NCI-H82 (cell line): ENCODE results near the gene WBP2NL.
A peak's percentile ranks its signal among the peaks of the same experiment; 100 is the strongest.

Experiments used
- DNase-seq: peaks from one replicate; lab custom pipeline; 2025; lab: John Stamatoyannopoulos, UW

The WBP2NL gene

DNA sequence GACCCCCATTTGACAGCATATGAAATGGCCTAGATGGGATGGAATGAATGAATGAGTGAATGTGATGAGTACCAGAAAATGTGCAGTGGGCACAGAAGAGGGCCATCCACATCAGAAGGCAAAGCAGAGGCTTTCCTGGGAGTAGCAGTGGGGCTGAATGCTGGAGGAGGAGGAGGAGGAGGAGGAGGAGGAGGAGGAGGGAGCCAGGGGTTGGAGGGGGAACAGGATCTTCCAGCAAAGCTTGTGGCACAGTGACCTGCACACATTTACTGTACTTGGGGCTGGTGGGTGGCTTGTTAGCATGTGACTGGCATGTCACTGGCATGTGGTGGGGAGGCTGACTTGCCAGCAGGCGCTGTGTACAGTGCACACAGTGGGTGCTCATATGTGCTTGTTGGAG lies 19.9 kb upstream of the WBP2NL start:
- DNase-seq: no peak

GRCh38 chr22:41979423-41980250 lies 19.0 kb upstream of the WBP2NL start:
- DNase-seq: no peak

GRCh38 chr22:41982865-41983264 lies 15.7 kb upstream of the WBP2NL start:
- DNase-seq: no peak

DNA sequence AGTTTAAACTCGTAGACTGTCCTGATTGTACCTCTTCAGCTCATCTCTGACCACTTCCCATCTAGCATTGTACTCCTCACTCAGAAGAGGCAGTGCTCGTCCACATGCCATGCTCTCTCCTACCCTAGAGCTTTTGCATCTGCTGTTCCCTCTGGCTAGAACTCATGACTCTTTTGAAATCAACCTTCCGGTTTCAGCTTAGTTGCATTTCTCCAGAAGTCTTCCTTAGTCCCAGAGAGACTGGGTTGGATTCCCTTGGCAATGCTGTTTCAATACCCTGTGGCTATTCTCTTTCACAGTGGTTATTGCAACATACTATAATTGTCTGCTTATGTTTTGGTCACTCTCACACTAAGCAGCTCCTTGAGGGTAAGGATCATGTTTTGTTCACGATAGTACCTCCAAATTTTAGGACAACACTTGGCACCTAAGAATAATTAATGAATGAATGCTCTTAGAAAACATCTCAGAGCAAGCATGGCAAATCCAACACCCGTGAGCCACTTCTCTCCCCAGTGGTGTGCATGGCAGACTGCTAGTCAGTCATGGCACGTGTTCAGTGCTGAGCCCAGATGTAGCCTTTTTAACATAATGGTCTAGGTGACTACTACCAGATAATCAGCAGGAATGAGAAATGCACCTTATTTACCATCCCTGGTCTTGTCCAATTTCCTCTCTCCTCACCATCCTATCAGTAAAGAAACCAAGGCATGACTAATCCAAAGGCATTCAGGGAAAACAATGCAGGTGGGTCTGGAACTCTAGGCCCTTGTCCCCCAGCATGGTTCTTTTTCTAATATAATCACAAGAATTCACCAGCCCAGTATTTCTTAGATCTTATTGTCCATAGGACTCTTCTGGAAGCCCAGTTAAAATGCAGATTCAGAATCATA lies 14.8 kb upstream of the WBP2NL start:
- no peak for DNase-seq

GRCh38 chr22:41987276-41987675 lies 11.3 kb upstream of the WBP2NL start:
- DNase-seq: no peak

- DNase-seq: no peak
These were observed 9.3 kb upstream of the WBP2NL start for GRCh38 chr22:41989246-41989645.

DNA sequence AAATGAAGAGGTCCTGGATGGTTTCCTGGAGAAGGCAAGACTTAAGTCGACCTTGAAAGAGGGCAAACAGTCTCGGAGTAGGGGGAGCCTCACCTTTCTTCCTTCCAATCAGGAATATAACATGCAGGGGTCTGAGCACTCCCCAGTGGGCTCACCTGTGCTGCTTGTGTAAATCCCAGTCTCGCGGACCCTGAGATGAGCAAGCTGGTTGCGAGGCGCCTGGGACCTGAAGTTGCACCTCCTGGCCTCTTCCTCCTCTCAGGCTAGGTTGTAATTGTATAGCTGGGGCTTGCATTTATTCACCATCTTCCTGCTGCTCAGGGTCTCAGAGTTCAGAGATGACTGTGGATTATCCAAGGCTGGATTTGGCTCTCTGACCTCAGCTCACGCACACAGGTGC lies 7.5 kb upstream of the WBP2NL start:
- DNase-seq: no peak

- DNase-seq: no peak
These were observed 6.1 kb upstream of the WBP2NL start for GRCh38 chr22:41992496-41992895.

DNA sequence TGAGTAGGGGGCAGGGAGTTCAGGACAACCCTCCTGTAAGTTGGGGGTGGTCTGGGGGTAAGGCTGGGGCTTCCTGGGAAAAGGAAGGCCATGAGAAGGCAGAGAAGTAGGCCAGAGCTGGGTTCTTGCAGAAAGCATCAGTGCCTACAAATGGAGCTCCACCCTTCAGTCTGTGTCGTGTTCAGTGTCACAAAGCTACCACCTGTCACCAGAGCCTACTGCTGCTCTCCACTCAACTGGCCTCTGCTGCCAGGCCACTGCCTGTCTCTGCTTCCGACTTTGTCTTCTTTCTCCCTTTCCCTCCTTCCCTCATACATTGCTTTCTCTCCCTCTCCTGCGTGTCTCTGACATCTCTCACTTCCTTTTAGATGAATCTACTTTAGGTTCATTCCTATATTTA lies 3.4 kb upstream of the WBP2NL start:
- DNase-seq: peak; percentile 4

- DNase-seq: no peak
These were observed 1.8 kb upstream of the WBP2NL start for GRCh38 chr22:41996826-41997225.

GRCh38 chr22:42000466-42000865 lies 1.9 kb downstream of the WBP2NL start:
- DNase-seq: no peak

DNA sequence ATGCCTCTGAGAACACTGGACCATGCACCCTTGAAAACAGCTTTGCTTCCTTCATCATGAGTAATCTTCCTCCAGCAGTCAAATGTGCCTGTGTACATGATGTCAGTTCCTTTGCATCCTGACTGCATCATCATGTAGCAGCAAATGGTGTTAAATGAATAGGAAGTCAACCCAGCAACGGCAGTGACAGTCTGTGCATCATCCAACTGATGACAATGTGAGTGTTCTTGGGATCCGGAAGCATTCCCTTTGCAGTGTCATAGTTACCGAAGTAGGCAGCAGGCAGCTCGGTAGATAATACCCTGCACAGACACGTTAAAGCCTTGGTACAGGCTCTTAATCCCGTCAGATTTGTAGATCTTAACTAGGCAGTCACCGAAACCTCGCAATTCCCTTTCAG lies 2.5 kb downstream of the WBP2NL start:
- peak; percentile 82 for DNase-seq

DNA sequence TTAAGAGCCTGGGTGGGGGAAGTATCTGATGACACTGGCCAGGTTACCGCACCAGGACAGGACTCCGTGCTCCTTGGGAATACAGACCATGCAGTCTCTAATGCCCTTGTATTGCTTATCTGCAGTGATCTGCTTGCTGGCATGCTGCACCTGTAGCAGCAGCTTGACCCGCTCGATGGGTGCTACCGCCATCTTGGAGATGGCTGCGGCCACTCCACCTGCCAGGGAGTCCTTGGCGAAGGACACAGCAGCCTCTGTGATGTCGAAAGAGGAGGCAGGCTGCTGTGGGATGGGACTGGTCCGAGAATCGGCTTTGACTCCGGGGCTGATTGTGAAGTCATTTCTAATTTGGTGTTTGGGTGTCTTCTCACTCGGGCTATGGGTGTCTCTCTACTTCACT lies 3.1 kb downstream of the WBP2NL start:
- peak; percentile 45 for DNase-seq

- DNase-seq: no peak
These were observed 9.3 kb downstream of the WBP2NL start for GRCh38 chr22:42007922-42008321.

DNA sequence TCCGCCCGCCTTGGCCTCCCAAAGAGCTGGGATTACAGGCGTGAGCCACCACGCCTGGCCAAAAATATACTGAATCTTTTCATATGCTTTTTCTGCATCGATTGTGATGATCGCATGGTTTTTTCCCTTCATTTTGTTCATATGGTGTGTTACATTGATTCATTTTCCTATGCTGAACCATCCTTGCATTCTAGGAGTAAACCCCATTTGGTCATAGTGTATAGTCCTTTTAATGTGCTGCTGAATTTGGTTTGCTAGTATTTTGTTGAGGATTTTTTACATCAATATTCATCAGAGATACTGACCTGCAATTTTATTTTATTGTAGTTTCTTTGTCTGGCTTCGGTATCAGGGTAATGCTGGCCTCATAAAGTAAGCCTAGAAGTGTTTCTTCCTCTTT lies 12.2 kb downstream of the WBP2NL start:
- no peak for DNase-seq

DNA sequence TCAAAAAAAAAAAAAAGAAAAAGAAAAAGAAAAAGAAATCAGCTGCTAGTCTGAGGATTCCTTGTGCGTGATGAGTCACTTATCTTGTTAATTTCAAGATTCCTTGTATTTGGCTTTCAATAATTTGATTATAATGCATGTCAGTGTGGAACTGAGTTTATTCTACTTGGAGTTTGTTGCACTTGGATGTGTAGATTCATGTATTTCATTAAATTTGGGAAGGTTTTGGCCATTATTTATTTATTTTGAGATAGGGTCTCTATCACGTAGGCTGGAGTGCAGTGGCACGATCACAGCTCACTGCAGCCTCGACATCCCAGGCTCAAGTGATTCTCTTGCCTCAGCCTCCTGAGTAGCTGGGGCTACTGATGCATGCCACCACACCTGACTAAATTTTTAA lies 14.8 kb downstream of the WBP2NL start:
- no peak for DNase-seq

GRCh38 chr22:42016111-42016510 lies 17.5 kb downstream of the WBP2NL start:
- no peak for DNase-seq

GRCh38 chr22:42018224-42018623 lies 19.6 kb downstream of the WBP2NL start:
- no peak for DNase-seq

DNA sequence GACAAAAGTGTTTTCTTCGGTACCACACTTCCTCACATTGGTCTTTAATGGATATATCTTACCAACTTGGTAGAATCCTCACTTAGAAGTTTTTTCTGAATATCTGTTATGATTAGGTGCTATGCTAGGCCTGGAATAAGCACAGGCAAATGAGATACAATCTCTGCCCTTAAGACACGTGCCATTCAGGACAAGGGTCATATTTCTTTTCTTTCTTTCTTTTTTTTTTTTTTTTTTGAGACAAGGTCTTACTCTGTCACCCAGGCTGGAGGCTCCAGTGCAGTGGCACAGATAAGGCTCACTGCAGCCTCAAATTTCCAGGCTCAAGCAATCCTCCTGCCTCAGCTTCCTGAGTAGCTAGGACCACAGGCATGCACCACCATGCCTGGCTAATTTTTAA lies 23.0 kb downstream of the WBP2NL start:
- no peak for DNase-seq

GRCh38 chr22:42022162-42022847 lies 23.7 kb downstream of the WBP2NL start:
- DNase-seq: no peak

DNA sequence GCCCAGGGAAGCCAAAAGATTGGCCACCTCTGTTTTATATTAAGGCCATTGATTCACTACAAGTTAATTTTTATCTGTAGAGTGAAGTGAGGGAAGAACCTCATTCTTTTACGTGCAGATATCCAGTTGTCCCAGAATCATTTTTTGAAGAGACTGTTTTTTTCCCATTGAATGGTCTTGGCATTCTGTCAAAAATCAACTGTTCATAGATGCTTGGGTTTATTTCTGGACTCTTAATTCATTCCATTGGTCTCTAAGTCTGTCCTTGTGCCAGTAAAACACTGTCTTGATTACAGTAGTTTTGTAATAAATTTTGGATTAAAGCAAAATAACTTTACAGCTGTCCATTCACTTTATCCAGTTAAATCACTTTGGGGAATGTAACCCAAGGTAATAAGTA lies 26.8 kb downstream of the WBP2NL start:
- DNase-seq: no peak

DNA sequence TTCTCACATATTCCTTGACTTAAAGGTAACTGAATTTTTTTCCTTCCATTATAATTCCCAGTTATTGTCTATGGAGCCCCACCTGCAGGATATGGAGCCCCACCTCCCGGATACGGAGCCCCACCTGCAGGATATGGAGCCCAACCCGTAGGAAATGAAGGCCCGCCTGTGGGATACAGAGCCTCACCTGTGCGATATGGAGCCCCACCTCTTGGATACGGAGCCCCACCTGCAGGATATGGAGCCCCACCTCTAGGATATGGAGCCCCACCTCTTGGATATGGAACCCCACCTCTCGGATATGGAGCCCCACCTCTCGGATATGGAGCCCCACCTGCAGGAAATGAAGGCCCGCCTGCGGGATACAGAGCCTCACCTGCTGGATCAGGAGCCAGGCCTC lies 28.1 kb downstream of the WBP2NL start:
- no peak for DNase-seq
